Gastroesophageal sphincter (tissue), 4 donors: ENCODE results near the gene SLC35F3. TPM values are rescaled to one million over a fixed set of nuclear protein-coding genes. Genes with fewer than 3 reads are reported as not detected.

Experiments used
- ATAC-seq: fragments of 150-250 bp; one replicate; pipeline ENCODE4 v1.9.1; 2016; ENCODE audit warnings: mild to moderate bottlenecking, moderate library complexity
- H3K27ac ChIP-seq, 4 donors: fragments of 200-600 bp; sonication (generic) in 3 of 4; 1 replicate in 3 of 4; 2 replicates in 1 of 4; pipeline ENCODE4 v1.5.1; 2016 to 2019
- H3K27me3 ChIP-seq: fragments of 200-600 bp; sonication (generic); one replicate; pipeline ENCODE4 v1.5.1; 2019
- H3K36me3 ChIP-seq, 2 donors: fragments of 200-600 bp; sonication (generic); one replicate each; pipeline ENCODE4 v1.5.1; 2019; ENCODE audit warnings: control low read depth in 1 of 2
- H3K4me1 ChIP-seq, 3 donors: fragments of 200-600 bp; sonication (generic); 1 replicate in 2 of 3; 2 replicates in 1 of 3; pipeline ENCODE4 v1.5.1; 2016 to 2019; ENCODE audit warnings: control low read depth in 2 of 3
- H3K4me3 ChIP-seq, 2 donors: fragments of 200-600 bp; sonication (generic); one replicate each; pipeline ENCODE4 v1.5.1; 2019; ENCODE audit warnings: mild to moderate bottlenecking in 1 of 2, moderate library complexity in 1 of 2
- H3K9me3 ChIP-seq, 3 donors: fragments of 200-600 bp; sonication (generic); one replicate each; pipeline ENCODE4 v1.5.1; 2017 to 2019; ENCODE audit warnings: control low read depth in 2 of 3
- EP300 ChIP-seq: sonication (generic); formaldehyde crosslinking; IDR thresholded peaks from one replicate; pipeline ENCODE4 v1.6.1; 2017; ENCODE audit warnings: antibody characterized with exemption, mild to moderate bottlenecking
- POLR2A ChIP-seq, 2 donors: fragments of 450-650 bp; IDR thresholded peaks; one replicate each; pipeline ENCODE4 v1.6.1; 2017; ENCODE audit warnings: antibody characterized with exemption in 2 of 2, mild to moderate bottlenecking in 2 of 2, moderate library complexity in 1 of 2
- POLR2AphosphoS5 ChIP-seq: sonication (generic); formaldehyde crosslinking; IDR thresholded peaks from one replicate; pipeline ENCODE4 v1.6.1; 2017; ENCODE audit warnings: antibody characterized with exemption
- WGBS, 2 donors: methylation state at CpG; one replicate each; pipeline ENCODE4 v1.1.5; 2018; ENCODE audit warnings: low coverage in 1 of 2; 5-methylcytosine and 5-hydroxymethylcytosine counted together
- total RNA-seq, 4 donors: library from RNA; depleted of rRNA; stranded (reverse); fragments of >200 nt; gene quantifications; one replicate each; pipeline ENCODE4 v1.1.0, GENCODE V29; 2016
- TF ChIP-seq, protein P1 (sequence below), 4 experiments: fragments of 200-600 bp in 2 of 4; fragments of 450-650 bp in 2 of 4; sonication (generic) in 1 of 4; IDR thresholded peaks; one replicate each; pipeline ENCODE4 v1.5.1; 2017 to 2019; ENCODE audit warnings: antibody characterized with exemption in 4 of 4, mild to moderate bottlenecking in 2 of 4, moderate library complexity in 2 of 4

Gene SLC35F3
- total RNA-seq, 4 donors from 2014 or later: 0.16 to 0.62 (median 0.54) TPM; not detected in 1

DNA sequence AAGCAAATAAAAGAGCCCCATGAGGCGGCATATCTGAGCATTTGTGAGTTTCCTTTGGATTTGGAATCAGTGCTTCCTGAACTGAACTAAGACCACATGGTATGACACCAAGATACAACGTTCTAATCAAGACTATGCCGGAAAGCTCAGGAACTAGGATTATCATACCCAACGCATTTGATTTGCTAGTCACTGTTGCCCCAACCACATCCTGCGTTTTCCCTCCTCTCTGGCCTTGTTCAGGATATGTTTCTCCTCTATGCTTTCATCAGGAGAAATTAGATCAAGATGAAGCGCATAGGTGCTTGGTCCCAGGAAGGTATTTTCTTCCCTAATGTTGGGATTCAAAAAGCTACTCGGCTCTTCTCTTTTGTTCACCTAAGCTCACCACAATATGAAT, 79.3 kb downstream of the SLC35F3 start:
- ATAC-seq: no peak
- Histone ChIP-seq H3K4me3 (no peak overlapping the region), H3K27ac (no peak overlapping the region), H3K36me3 (no peaks in the 10 kb centered on the region), H3K9me3 (no peaks in the 10 kb centered on the region), H3K4me1 (no peaks in the 10 kb centered on the region), H3K27me3 (peaks cover 7% of the 10 kb centered on the region)
- TF ChIP-seq EP300 (no peak), POLR2A (IDR thresholded peaks at IDR 0.05) (no peak), POLR2AphosphoS5 (no peak)
- TF ChIP-seq, protein P1, sequence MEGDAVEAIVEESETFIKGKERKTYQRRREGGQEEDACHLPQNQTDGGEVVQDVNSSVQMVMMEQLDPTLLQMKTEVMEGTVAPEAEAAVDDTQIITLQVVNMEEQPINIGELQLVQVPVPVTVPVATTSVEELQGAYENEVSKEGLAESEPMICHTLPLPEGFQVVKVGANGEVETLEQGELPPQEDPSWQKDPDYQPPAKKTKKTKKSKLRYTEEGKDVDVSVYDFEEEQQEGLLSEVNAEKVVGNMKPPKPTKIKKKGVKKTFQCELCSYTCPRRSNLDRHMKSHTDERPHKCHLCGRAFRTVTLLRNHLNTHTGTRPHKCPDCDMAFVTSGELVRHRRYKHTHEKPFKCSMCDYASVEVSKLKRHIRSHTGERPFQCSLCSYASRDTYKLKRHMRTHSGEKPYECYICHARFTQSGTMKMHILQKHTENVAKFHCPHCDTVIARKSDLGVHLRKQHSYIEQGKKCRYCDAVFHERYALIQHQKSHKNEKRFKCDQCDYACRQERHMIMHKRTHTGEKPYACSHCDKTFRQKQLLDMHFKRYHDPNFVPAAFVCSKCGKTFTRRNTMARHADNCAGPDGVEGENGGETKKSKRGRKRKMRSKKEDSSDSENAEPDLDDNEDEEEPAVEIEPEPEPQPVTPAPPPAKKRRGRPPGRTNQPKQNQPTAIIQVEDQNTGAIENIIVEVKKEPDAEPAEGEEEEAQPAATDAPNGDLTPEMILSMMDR (IDR thresholded peaks at IDR 0.05): no peak
- 76 to 89% methylated on average over 5 to 6 of the region's 7 CpGs for WGBS, 2 donors

- H3K4me1 ChIP-seq: no peaks in the 10 kb centered on the region
- no peak overlapping the region for H3K4me3 ChIP-seq
- no peaks in the 10 kb centered on the region for H3K9me3 ChIP-seq
- TF ChIP-seq POLR2A (IDR thresholded peaks at IDR 0.05) (no peak), EP300 (no peak)
- TF ChIP-seq, protein P1 (IDR thresholded peaks at IDR 0.05): no peak
- H3K27ac ChIP-seq: no peak overlapping the region
- WGBS, 2 donors: 44 to 66% methylated on average over 2 of the region's 2 CpGs
- no peak for ATAC-seq
- H3K27me3 ChIP-seq: peaks cover 4% of the 10 kb centered on the region
- no peaks in the 10 kb centered on the region for H3K36me3 ChIP-seq
Observed at GRCh38 chr1:233988963-233989696, 84.7 kb downstream of the SLC35F3 start.

GRCh38 chr1:233990486-233990885, 86.0 kb downstream of the SLC35F3 start:
- Histone ChIP-seq H3K4me1 (no peaks in the 10 kb centered on the region), H3K36me3 (no peaks in the 10 kb centered on the region), H3K4me3 (no peak overlapping the region), H3K27ac (no peak overlapping the region), H3K9me3 (no peaks in the 10 kb centered on the region), H3K27me3 (peaks cover 4% of the 10 kb centered on the region)
- WGBS, 2 donors: 55 to 65% methylated on average over 2 of the region's 2 CpGs
- ATAC-seq: no peak
- no peak for TF ChIP-seq POLR2AphosphoS5
- TF ChIP-seq, protein P1 (IDR thresholded peaks at IDR 0.05): no peak
- TF ChIP-seq EP300: no peak
- no peak for TF ChIP-seq POLR2A (IDR thresholded peaks at IDR 0.05)

- H3K36me3 ChIP-seq: no peaks in the 10 kb centered on the region
- TF ChIP-seq POLR2A (IDR thresholded peaks at IDR 0.05) (no peak), EP300 (no peak), POLR2AphosphoS5 (no peak)
- TF ChIP-seq, protein P1 (IDR thresholded peaks at IDR 0.05): no peak
- H3K9me3 ChIP-seq: no peaks in the 10 kb centered on the region
- WGBS, 2 donors: 34 to 44% methylated on average over 3 to 4 of the region's 6 CpGs
- no peaks in the 10 kb centered on the region for H3K4me1 ChIP-seq
- no peak overlapping the region for H3K4me3 ChIP-seq
- H3K27ac ChIP-seq: no peak overlapping the region
- ATAC-seq: no peak
- peaks cover 12% of the 10 kb centered on the region for H3K27me3 ChIP-seq
Observed at GRCh38 chr1:233993651-233994050, 89.2 kb downstream of the SLC35F3 start.

GRCh38 chr1:233994112-233994511, 89.6 kb downstream of the SLC35F3 start:
- TF ChIP-seq EP300 (no peak), POLR2AphosphoS5 (no peak), POLR2A (IDR thresholded peaks at IDR 0.05) (no peak)
- TF ChIP-seq, protein P1 (IDR thresholded peaks at IDR 0.05): no peak
- WGBS, 2 donors: 71 to 72% methylated on average over 3 of the region's 3 CpGs
- no peaks in the 10 kb centered on the region for H3K36me3 ChIP-seq
- no peak overlapping the region for H3K4me3 ChIP-seq
- no peak for ATAC-seq
- no peak overlapping the region for H3K27ac ChIP-seq
- H3K4me1 ChIP-seq: no peaks in the 10 kb centered on the region
- peaks cover 12% of the 10 kb centered on the region for H3K27me3 ChIP-seq
- no peaks in the 10 kb centered on the region for H3K9me3 ChIP-seq
